Measurements from ENCODE around the gene CDHR1.

The CDHR1 gene

GRCh38 chr10:84216834-84217233, 22.5 kb downstream of the CDHR1 start:
- no peaks in the 10 kb centered on the region for H3K4me1 ChIP-seq (ENCODE audit: control insufficient read depth, insufficient read depth, low read length)
- H3K4me3 ChIP-seq (ENCODE audit: low read length): no peak overlapping the region
- H3K27me3 ChIP-seq (ENCODE audit: control insufficient read depth, insufficient read depth, low read length): no peaks in the 10 kb centered on the region
- H3K4me2 ChIP-seq (ENCODE audit: low read length): no peak overlapping the region
- H3K9me3 ChIP-seq (replicated peaks; ENCODE audit: low read length): no peaks in the 10 kb centered on the region
- no peak overlapping the region for H3K9ac ChIP-seq (ENCODE audit: low read depth, low read length)
- no peaks in the 10 kb centered on the region for H3K36me3 ChIP-seq (ENCODE audit: insufficient read depth, low read length)

GRCh38 chr10:84217746-84218145, 23.4 kb downstream of the CDHR1 start:
- H3K4me2 ChIP-seq (ENCODE audit: low read length): no peak overlapping the region
- H3K36me3 ChIP-seq (ENCODE audit: insufficient read depth, low read length): no peaks in the 10 kb centered on the region
- no peak overlapping the region for H3K4me3 ChIP-seq (ENCODE audit: low read length)
- no peaks in the 10 kb centered on the region for H3K4me1 ChIP-seq (ENCODE audit: control insufficient read depth, insufficient read depth, low read length)
- H3K9me3 ChIP-seq (replicated peaks; ENCODE audit: low read length): no peaks in the 10 kb centered on the region
- no peaks in the 10 kb centered on the region for H3K27me3 ChIP-seq (ENCODE audit: control insufficient read depth, insufficient read depth, low read length)
- no peak overlapping the region for H3K9ac ChIP-seq (ENCODE audit: low read depth, low read length)

- Histone ChIP-seq H3K4me3 (ENCODE audit: low read length) (no peak overlapping the region), H3K4me1 (ENCODE audit: control insufficient read depth, insufficient read depth, low read length) (no peaks in the 10 kb centered on the region), H3K4me2 (ENCODE audit: low read length) (no peak overlapping the region), H3K9ac (ENCODE audit: low read depth, low read length) (no peak overlapping the region), H3K9me3 (replicated peaks; ENCODE audit: low read length) (no peaks in the 10 kb centered on the region), H3K27me3 (ENCODE audit: control insufficient read depth, insufficient read depth, low read length) (no peaks in the 10 kb centered on the region), H3K36me3 (ENCODE audit: insufficient read depth, low read length) (no peaks in the 10 kb centered on the region)
Observed at GRCh38 chr10:84221916-84222315, 27.6 kb downstream of the CDHR1 start.

GRCh38 chr10:84224411-84225028, 30.2 kb downstream of the CDHR1 start:
- H3K9ac ChIP-seq (ENCODE audit: low read depth, low read length): no peak overlapping the region
- H3K9me3 ChIP-seq (replicated peaks; ENCODE audit: low read length): no peaks in the 10 kb centered on the region
- no peaks in the 10 kb centered on the region for H3K27me3 ChIP-seq (ENCODE audit: control insufficient read depth, insufficient read depth, low read length)
- H3K4me1 ChIP-seq (ENCODE audit: control insufficient read depth, insufficient read depth, low read length): no peaks in the 10 kb centered on the region
- no peak overlapping the region for H3K4me3 ChIP-seq (ENCODE audit: low read length)
- no peaks in the 10 kb centered on the region for H3K36me3 ChIP-seq (ENCODE audit: insufficient read depth, low read length)
- H3K4me2 ChIP-seq (ENCODE audit: low read length): no peak overlapping the region

- Histone ChIP-seq H3K27me3 (ENCODE audit: control insufficient read depth, insufficient read depth, low read length) (peaks cover 3% of the 10 kb centered on the region), H3K9ac (ENCODE audit: low read depth, low read length) (no peak within 1 kb of the TSS), H3K9me3 (replicated peaks; ENCODE audit: low read length) (no peaks in the 10 kb centered on the region), H3K4me1 (ENCODE audit: control insufficient read depth, insufficient read depth, low read length) (no peaks in the 10 kb centered on the region), H3K36me3 (ENCODE audit: insufficient read depth, low read length) (no peaks in the 10 kb centered on the region), H3K4me3 (ENCODE audit: low read length) (no peak within 1 kb of the TSS), H3K4me2 (ENCODE audit: low read length) (no peak within 1 kb of the TSS)
Observed at GRCh38 chr10:84225427-84226173, 31.3 kb downstream of the CDHR1 start, which contains the start of gene LRIT2. Gene LRIT2, minus strand, starts transcription at chr10:84225544. Its CDS starts 24 bp downstream, at chr10:84225520.

GRCh38 chr10:84226616-84227015, 32.3 kb downstream of the CDHR1 start:
- no peak overlapping the region for H3K9ac ChIP-seq (ENCODE audit: low read depth, low read length)
- H3K9me3 ChIP-seq (replicated peaks; ENCODE audit: low read length): no peaks in the 10 kb centered on the region
- no peaks in the 10 kb centered on the region for H3K36me3 ChIP-seq (ENCODE audit: insufficient read depth, low read length)
- no peak overlapping the region for H3K4me2 ChIP-seq (ENCODE audit: low read length)
- H3K4me3 ChIP-seq (ENCODE audit: low read length): no peak overlapping the region
- no peaks in the 10 kb centered on the region for H3K4me1 ChIP-seq (ENCODE audit: control insufficient read depth, insufficient read depth, low read length)
- H3K27me3 ChIP-seq (ENCODE audit: control insufficient read depth, insufficient read depth, low read length): peaks cover 6% of the 10 kb centered on the region

GRCh38 chr10:84227810-84228209, 33.5 kb downstream of the CDHR1 start:
- H3K4me2 ChIP-seq (ENCODE audit: low read length): no peak overlapping the region
- peaks cover 6% of the 10 kb centered on the region for H3K27me3 ChIP-seq (ENCODE audit: control insufficient read depth, insufficient read depth, low read length)
- H3K4me3 ChIP-seq (ENCODE audit: low read length): no peak overlapping the region
- no peak overlapping the region for H3K9ac ChIP-seq (ENCODE audit: low read depth, low read length)
- H3K4me1 ChIP-seq (ENCODE audit: control insufficient read depth, insufficient read depth, low read length): no peaks in the 10 kb centered on the region
- H3K36me3 ChIP-seq (ENCODE audit: insufficient read depth, low read length): no peaks in the 10 kb centered on the region
- no peaks in the 10 kb centered on the region for H3K9me3 ChIP-seq (replicated peaks; ENCODE audit: low read length)

GRCh38 chr10:84230359-84230758, 36.0 kb downstream of the CDHR1 start:
- Histone ChIP-seq H3K4me3 (ENCODE audit: low read length) (no peak overlapping the region), H3K9ac (ENCODE audit: low read depth, low read length) (no peak overlapping the region), H3K9me3 (replicated peaks; ENCODE audit: low read length) (no peaks in the 10 kb centered on the region), H3K36me3 (ENCODE audit: insufficient read depth, low read length) (no peaks in the 10 kb centered on the region), H3K4me1 (ENCODE audit: control insufficient read depth, insufficient read depth, low read length) (no peaks in the 10 kb centered on the region), H3K27me3 (ENCODE audit: control insufficient read depth, insufficient read depth, low read length) (peaks cover 6% of the 10 kb centered on the region), H3K4me2 (ENCODE audit: low read length) (no peak overlapping the region)

GRCh38 chr10:84232376-84232775, 38.0 kb downstream of the CDHR1 start:
- no peaks in the 10 kb centered on the region for H3K9me3 ChIP-seq (replicated peaks; ENCODE audit: low read length)
- no peak overlapping the region for H3K4me2 ChIP-seq (ENCODE audit: low read length)
- no peaks in the 10 kb centered on the region for H3K36me3 ChIP-seq (ENCODE audit: insufficient read depth, low read length)
- H3K9ac ChIP-seq (ENCODE audit: low read depth, low read length): no peak overlapping the region
- H3K27me3 ChIP-seq (ENCODE audit: control insufficient read depth, insufficient read depth, low read length): peaks cover 6% of the 10 kb centered on the region
- H3K4me3 ChIP-seq (ENCODE audit: low read length): no peak overlapping the region
- no peaks in the 10 kb centered on the region for H3K4me1 ChIP-seq (ENCODE audit: control insufficient read depth, insufficient read depth, low read length)

- no peaks in the 10 kb centered on the region for H3K9me3 ChIP-seq (replicated peaks; ENCODE audit: low read length)
- peaks cover 6% of the 10 kb centered on the region for H3K27me3 ChIP-seq (ENCODE audit: control insufficient read depth, insufficient read depth, low read length)
- no peak overlapping the region for H3K9ac ChIP-seq (ENCODE audit: low read depth, low read length)
- H3K4me3 ChIP-seq (ENCODE audit: low read length): no peak overlapping the region
- H3K4me1 ChIP-seq (ENCODE audit: control insufficient read depth, insufficient read depth, low read length): no peaks in the 10 kb centered on the region
- no peaks in the 10 kb centered on the region for H3K36me3 ChIP-seq (ENCODE audit: insufficient read depth, low read length)
- H3K4me2 ChIP-seq (ENCODE audit: low read length): no peak overlapping the region
Observed at GRCh38 chr10:84233940-84234339, 39.6 kb downstream of the CDHR1 start.

- no peaks in the 10 kb centered on the region for H3K36me3 ChIP-seq (ENCODE audit: insufficient read depth, low read length)
- no peak overlapping the region for H3K4me2 ChIP-seq (ENCODE audit: low read length)
- no peak overlapping the region for H3K9ac ChIP-seq (ENCODE audit: low read depth, low read length)
- H3K4me1 ChIP-seq (ENCODE audit: control insufficient read depth, insufficient read depth, low read length): no peaks in the 10 kb centered on the region
- H3K4me3 ChIP-seq (ENCODE audit: low read length): no peak overlapping the region
- H3K27me3 ChIP-seq (ENCODE audit: control insufficient read depth, insufficient read depth, low read length): peaks cover 6% of the 10 kb centered on the region
- H3K9me3 ChIP-seq (replicated peaks; ENCODE audit: low read length): no peaks in the 10 kb centered on the region
Observed at GRCh38 chr10:84234479-84234878, 40.1 kb downstream of the CDHR1 start.

GRCh38 chr10:84235096-84235495, 40.8 kb downstream of the CDHR1 start:
- Histone ChIP-seq H3K9ac (ENCODE audit: low read depth, low read length) (no peak overlapping the region), H3K4me3 (ENCODE audit: low read length) (no peak overlapping the region), H3K27me3 (ENCODE audit: control insufficient read depth, insufficient read depth, low read length) (peaks cover 8% of the 10 kb centered on the region), H3K36me3 (ENCODE audit: insufficient read depth, low read length) (no peaks in the 10 kb centered on the region), H3K4me2 (ENCODE audit: low read length) (no peak overlapping the region), H3K4me1 (ENCODE audit: control insufficient read depth, insufficient read depth, low read length) (no peaks in the 10 kb centered on the region), H3K9me3 (replicated peaks; ENCODE audit: low read length) (no peaks in the 10 kb centered on the region)

Data from skeletal muscle satellite cell (primary cell).